GM10248 (cell line): ENCODE results near the gene PCDHGA8.
"Not testable (repeated sequence)": the region's sequence is repeated elsewhere in the genome, so short reads cannot be mapped to it uniquely, and the experiment has no call there.

Experiments
- CTCF ChIA-PET: fragments of 300-600 bp; sonication (Branson Sonifier 250); formaldehyde crosslinking; extraction: SDS; loops from one replicate; lab custom pipeline; 2021; ENCODE audit warnings: antibody characterized with exemption; lab: Yijun Ruan, JAX
- POLR2A ChIA-PET: fragments of 350-650 bp; sonication (Branson Sonifier 250); formaldehyde crosslinking; extraction: SDS; loops from one replicate; lab custom pipeline; 2020; ENCODE audit warnings: antibody characterized with exemption; lab: Yijun Ruan, JAX
- DNase-seq: peaks from one replicate; pipeline ENCODE4 v3.0.0; 2012; ENCODE audit errors: extremely low spot score
- CTCF ChIP-seq: IDR thresholded peaks from 2 replicates; pipeline ENCODE4 v1.5.1; 2012; ENCODE audit warnings: mild to moderate bottlenecking, low read depth; ENCODE audit errors: extremely low read depth, missing control alignments, control extremely low read depth

Gene PCDHGA8

GRCh38 chr5:141393267-141393666 lies 834 bp downstream of the PCDHGA8 start:
- ChIA-PET POLR2A (no interaction called here), CTCF (interaction anchor here (0.7 to 1.2 kb wide), 3 partner anchors 165 to 575 kb away, joined by 3 read pairs; no protein-coding TSS in a partner anchor)
- no peak for TF ChIP-seq CTCF
- no peak for DNase-seq

- CTCF ChIA-PET: interaction anchor here (0.7 to 2.9 kb wide), 4 partner anchors 13 to 75 kb away, joined by 3 to 7 read pairs (median 6); partner anchors contain the start of genes PCDHGB6 and TAF7
- DNase-seq, POLR2A ChIA-PET: not testable (repeated sequence)
Measured at GRCh38 chr5:141394401-141395187, 2.2 kb downstream of the PCDHGA8 start.

DNA sequence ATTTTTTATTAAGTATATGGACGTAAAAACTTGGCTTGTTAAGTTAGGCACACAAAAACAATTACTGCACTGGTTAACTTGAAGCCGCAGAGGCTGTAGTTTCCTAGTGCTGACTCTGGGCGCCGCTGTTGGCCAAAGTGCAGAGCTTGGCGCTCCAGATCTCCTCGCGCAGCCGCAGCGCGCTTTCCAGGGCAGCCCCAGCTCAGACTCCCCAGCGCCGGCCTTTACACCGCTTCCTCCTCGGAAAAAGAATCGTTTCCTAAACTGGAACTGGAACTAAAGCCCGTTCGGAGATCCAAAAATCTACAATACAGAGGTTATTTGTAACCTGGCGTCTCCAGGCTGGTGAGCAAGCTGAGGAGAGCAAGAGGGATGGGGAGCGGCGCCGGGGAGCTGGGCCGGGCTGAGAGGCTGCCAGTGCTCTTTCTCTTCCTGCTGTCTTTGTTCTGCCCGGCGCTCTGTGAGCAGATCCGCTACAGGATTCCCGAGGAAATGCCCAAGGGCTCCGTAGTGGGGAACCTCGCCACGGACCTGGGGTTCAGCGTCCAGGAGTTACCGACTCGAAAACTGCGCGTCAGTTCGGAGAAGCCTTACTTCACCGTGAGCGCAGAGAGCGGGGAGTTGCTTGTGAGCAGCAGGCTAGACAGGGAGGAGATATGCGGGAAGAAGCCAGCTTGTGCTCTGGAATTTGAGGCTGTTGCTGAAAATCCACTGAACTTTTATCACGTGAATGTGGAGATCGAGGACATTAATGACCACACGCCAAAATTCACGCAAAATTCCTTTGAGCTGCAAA lies 5.5 kb downstream of the PCDHGA8 start, which contains the start of gene PCDHGB5:
TSS of gene PCDHGB5 (plus strand) at position 192 of the 796 bp plus-strand sequence. CDS start at position 373, 181 bp downstream.
- DNase-seq: peak; percentile 71
- CTCF ChIA-PET: interaction anchor here (0.7 to 2.9 kb wide), 7 partner anchors 10 to 169 kb away, joined by 3 to 15 read pairs (median 5); partner anchors contain the start of genes PCDHGA10, PCDHGA12, PCDHGB6 and PCDHGB7
- TF ChIP-seq CTCF: peak; percentile 40
- POLR2A ChIA-PET: not testable (repeated sequence)

GRCh38 chr5:141398608-141399007 lies 6.2 kb downstream of the PCDHGA8 start:
- CTCF ChIA-PET: interaction anchor here (1.0 kb wide), 1 partner anchor 19 kb away, joined by 3 read pairs; the partner anchor contains the start of gene PCDHGB7
- TF ChIP-seq CTCF: no peak
- no peak for DNase-seq
- POLR2A ChIA-PET: no interaction called here

DNA sequence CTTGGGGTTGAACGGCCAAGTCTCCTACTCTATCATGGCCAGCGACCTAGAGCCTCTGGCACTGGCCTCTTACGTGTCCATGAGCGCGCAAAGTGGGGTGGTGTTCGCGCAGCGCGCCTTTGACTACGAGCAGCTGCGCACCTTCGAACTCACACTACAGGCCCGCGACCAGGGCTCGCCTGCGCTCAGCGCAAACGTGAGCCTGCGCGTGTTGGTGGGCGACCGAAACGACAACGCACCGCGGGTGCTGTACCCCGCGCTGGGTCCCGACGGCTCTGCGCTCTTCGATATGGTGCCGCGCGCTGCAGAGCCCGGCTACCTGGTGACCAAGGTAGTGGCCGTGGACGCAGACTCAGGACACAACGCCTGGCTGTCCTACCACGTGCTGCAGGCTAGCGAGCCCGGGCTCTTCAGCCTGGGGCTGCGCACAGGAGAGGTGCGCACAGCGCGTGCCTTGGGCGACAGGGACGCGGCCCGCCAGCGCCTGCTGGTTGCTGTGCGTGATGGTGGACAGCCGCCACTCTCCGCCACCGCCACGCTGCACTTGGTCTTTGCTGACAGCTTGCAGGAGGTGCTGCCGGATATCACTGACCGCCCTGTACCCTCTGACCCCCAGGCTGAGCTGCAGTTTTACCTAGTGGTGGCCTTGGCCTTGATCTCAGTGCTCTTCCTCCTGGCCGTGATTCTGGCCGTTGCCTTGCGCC lies 7.3 kb downstream of the PCDHGA8 start:
- POLR2A ChIA-PET: no interaction called here
- no peak for TF ChIP-seq CTCF
- no peak for DNase-seq
- CTCF ChIA-PET: interaction anchor here (0.9 to 1.9 kb wide), 2 partner anchors 21 to 60 kb away, joined by 3 to 6 read pairs; partner anchors contain the start of gene PCDHGA11

DNA sequence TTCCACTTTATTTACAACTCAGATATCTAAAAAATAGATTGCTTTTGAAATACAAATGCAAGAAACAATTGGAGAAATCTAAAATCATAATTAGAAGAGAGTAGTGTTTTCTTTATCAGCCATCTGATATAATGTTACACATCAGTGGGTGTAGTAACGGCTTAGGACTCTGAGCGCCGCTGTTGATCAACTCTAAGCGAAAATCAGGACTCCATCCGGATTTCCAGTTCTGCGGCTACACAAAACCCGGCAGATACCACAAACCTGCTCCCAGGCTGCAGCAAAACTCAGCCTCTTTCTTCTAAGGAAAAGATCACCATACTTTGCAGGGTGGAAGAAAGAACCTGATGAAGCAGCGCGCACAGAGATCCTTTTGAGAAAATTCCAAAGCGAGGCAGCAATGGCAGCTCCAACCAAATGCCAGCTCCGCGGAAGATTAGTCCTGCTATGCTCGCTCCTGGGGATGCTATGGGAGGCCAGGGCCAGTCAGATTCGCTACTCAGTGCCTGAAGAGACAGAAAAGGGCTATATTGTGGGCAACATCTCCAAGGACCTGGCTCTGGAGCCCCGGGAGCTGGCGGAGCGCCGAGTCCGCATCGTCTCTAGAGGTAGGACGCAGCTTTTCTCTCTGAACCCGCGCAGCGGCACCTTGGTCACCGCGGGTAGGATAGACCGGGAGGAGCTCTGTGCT lies 10.3 kb downstream of the PCDHGA8 start, which contains the start of gene PCDHGA9:
TSS of gene PCDHGA9 (plus strand) at position 226 of the 691 bp plus-strand sequence. CDS start at position 401, 175 bp downstream.
- DNase-seq: no peak
- CTCF ChIA-PET: interaction anchor here (1.4 to 1.5 kb wide), 3 partner anchors 15 to 165 kb away, joined by 3 to 6 read pairs (median 3); partner anchors contain the start of gene PCDHGB7
- TF ChIP-seq CTCF: peak; percentile 15
- POLR2A ChIA-PET: no interaction called here
